H1 (cell line): ENCODE data around the gene RAB22A. TPM values are rescaled to one million over a fixed set of nuclear protein-coding genes. Genes with fewer than 3 reads are reported as not detected.

ENCODE experiments used
- CTCF ChIA-PET: fragments of 300-600 bp; sonication (Branson Sonifier 250); formaldehyde crosslinking; loops from one replicate; lab custom pipeline; 2021; ENCODE audit not compliant: partially characterized antibody; lab: Charles Lee
- POLR2A ChIA-PET: fragments of 300-600 bp; sonication (Branson Sonifier 250); formaldehyde crosslinking; loops from one replicate; lab custom pipeline; 2021; ENCODE audit warnings: inconsistent platforms; ENCODE audit not compliant: partially characterized antibody; lab: Charles Lee
- DNase-seq, 2 experiments: peaks; one replicate each; pipeline versions ENCODE4 v3.0.0 to v3.0.0-alpha.2; 2010 to 2022; ENCODE audit warnings: low spot score in 2 of 2, low read depth in 1 of 2, mixed read lengths in 1 of 2
- FAIRE-seq: peaks from 2 replicates; lab custom pipeline; 2011; peaks lifted over from hg19 to GRCh38; lab: Jason Lieb, UNC
- H2AFZ ChIP-seq: 2 replicates; pipeline ENCODE4 v1.8.1; 2012; ENCODE audit warnings: low read length, inconsistent platforms
- H2AK5ac ChIP-seq: 2 replicates; pipeline ENCODE4 v1.6.1; 2013; ENCODE audit warnings: low read depth, low read length
- H2BK120ac ChIP-seq: replicated peaks from 2 replicates; pipeline ENCODE3; 2013; ENCODE audit warnings: low read depth, low read length, inconsistent platforms
- H2BK12ac ChIP-seq: 2 replicates; pipeline ENCODE4 v1.6.1; 2013; ENCODE audit warnings: low read depth, low read length
- H2BK15ac ChIP-seq: 2 replicates; pipeline ENCODE4 v1.6.1; 2013; ENCODE audit warnings: low read length
- H2BK20ac ChIP-seq: 2 replicates; pipeline ENCODE4 v1.6.1; 2013; ENCODE audit warnings: low read length
- H2BK5ac ChIP-seq: 2 replicates; pipeline ENCODE4 v1.6.1; 2013; ENCODE audit warnings: low read depth, low read length
- H3K14ac ChIP-seq: 2 replicates; pipeline ENCODE4 v1.6.1; 2013; ENCODE audit warnings: inconsistent platforms; ENCODE audit not compliant: insufficient read length
- H3K18ac ChIP-seq: 2 replicates; pipeline ENCODE4 v1.6.1; 2013; ENCODE audit warnings: low read length; ENCODE audit errors: extremely low read depth
- H3K23ac ChIP-seq: 2 replicates; pipeline ENCODE4 v1.6.1; 2013; ENCODE audit warnings: inconsistent platforms; ENCODE audit not compliant: insufficient read length
- H3K23me2 ChIP-seq: 2 replicates; pipeline ENCODE4 v1.6.1; 2013; ENCODE audit warnings: low read depth, low read length
- H3K27ac ChIP-seq: 2 replicates; pipeline ENCODE4 v1.6.1; 2011; ENCODE audit warnings: low read depth, low read length, inconsistent platforms
- H3K27me3 ChIP-seq, 4 experiments: replicated peaks in 1 of 4; 1 replicate in 1 of 4; 2 replicates in 3 of 4; pipeline versions ENCODE4 v1.6.1 to v1.8.1; 2011 to 2013; ENCODE audit warnings: low read length in 3 of 4, mild to moderate bottlenecking in 3 of 4, inconsistent platforms in 2 of 4, mixed read lengths in 2 of 4, moderate library complexity in 1 of 4; ENCODE audit not compliant: control insufficient read depth in 3 of 4, insufficient read depth in 3 of 4; ENCODE audit errors: extremely low read depth in 1 of 4
- H3K36me3 ChIP-seq, 4 experiments: 2 replicates each; pipeline versions ENCODE4 v1.6.1 to v1.8.1; 2011 to 2013; ENCODE audit warnings: mild to moderate bottlenecking in 4 of 4, low read length in 3 of 4, moderate library complexity in 2 of 4, control low read depth in 1 of 4, inconsistent platforms in 1 of 4; ENCODE audit not compliant: insufficient read depth in 4 of 4, control insufficient read depth in 2 of 4
- H3K4ac ChIP-seq: replicated peaks from 2 replicates; pipeline ENCODE3; 2013; ENCODE audit warnings: low read length, low read depth, mixed read lengths, inconsistent platforms; ENCODE audit not compliant: insufficient read length
- H3K4me1 ChIP-seq, 4 experiments: replicated peaks in 1 of 4; 1 replicate in 1 of 4; 2 replicates in 3 of 4; pipeline versions ENCODE4 v1.6.1 to v1.8.1; 2011 to 2013; ENCODE audit warnings: low read length in 3 of 4, inconsistent platforms in 2 of 4, mixed read lengths in 1 of 4; ENCODE audit not compliant: insufficient read depth in 4 of 4, control insufficient read depth in 3 of 4
- H3K4me2 ChIP-seq, 2 experiments: 2 replicates each; pipeline versions ENCODE4 v1.6.1 to v1.8.1; 2011 to 2013; ENCODE audit warnings: low read depth in 2 of 2, low read length in 2 of 2, control low read depth in 1 of 2, inconsistent platforms in 1 of 2, mild to moderate bottlenecking in 1 of 2; ENCODE audit not compliant: insufficient read depth in 1 of 2
- H3K4me3 ChIP-seq, 4 experiments: fragments of 200-600, 300-600 bp in 1 of 4; sonication (generic), shearing (Covaris generic), sonication (Bioruptor Twin) in 1 of 4; 2 replicates each; pipeline versions ENCODE4 v1.5.1 to v1.8.1; 2011 to 2016; ENCODE audit warnings: low read length in 4 of 4, low read depth in 3 of 4, control low read depth in 2 of 4, inconsistent platforms in 2 of 4, mild to moderate bottlenecking in 2 of 4, mixed read lengths in 1 of 4, moderate library complexity in 1 of 4; ENCODE audit not compliant: insufficient read depth in 2 of 4; ENCODE audit errors: extremely low read depth in 1 of 4
- H3K56ac ChIP-seq: replicated peaks from 2 replicates; pipeline ENCODE3; 2013; ENCODE audit warnings: low read depth, mild to moderate bottlenecking, mixed read lengths, low read length, inconsistent platforms; ENCODE audit not compliant: insufficient read length
- H3K79me1 ChIP-seq: 2 replicates; pipeline ENCODE4 v1.6.1; 2013; ENCODE audit warnings: low read depth, low read length, control low read depth
- H3K79me2 ChIP-seq, 2 experiments: 2 replicates each; pipeline versions ENCODE4 v1.6.1 to v1.8.1; 2012 to 2013; ENCODE audit warnings: low read length in 2 of 2, mild to moderate bottlenecking in 2 of 2, inconsistent platforms in 1 of 2; ENCODE audit not compliant: insufficient read depth in 2 of 2, control insufficient read depth in 1 of 2
- H3K9ac ChIP-seq, 4 experiments: replicated peaks in 1 of 4; 1 replicate in 1 of 4; 2 replicates in 3 of 4; pipeline versions ENCODE4 v1.6.1 to v1.8.1; 2011 to 2013; ENCODE audit warnings: low read depth in 3 of 4, low read length in 3 of 4, control low read depth in 2 of 4, mild to moderate bottlenecking in 2 of 4, moderate library complexity in 2 of 4, inconsistent platforms in 1 of 4; ENCODE audit errors: extremely low read depth in 1 of 4
- H3K9me3 ChIP-seq, 2 experiments: 2 replicates each; pipeline versions ENCODE4 v1.6.1 to v1.8.1; 2012 to 2013; ENCODE audit warnings: mild to moderate bottlenecking in 2 of 2, moderate library complexity in 2 of 2, control low read depth in 1 of 2, inconsistent platforms in 1 of 2, low read depth in 1 of 2, low read length in 1 of 2, mixed read lengths in 1 of 2; ENCODE audit not compliant: insufficient read depth in 2 of 2
- H4K20me1 ChIP-seq, 2 experiments: replicated peaks in 1 of 2; 2 replicates each; pipeline versions ENCODE3 to v1.8.1; 2011 to 2013; ENCODE audit warnings: inconsistent platforms in 2 of 2, low read length in 2 of 2, mild to moderate bottlenecking in 1 of 2; ENCODE audit not compliant: insufficient read depth in 2 of 2, control insufficient read depth in 1 of 2
- H4K5ac ChIP-seq: 2 replicates; pipeline ENCODE4 v1.6.1; 2013; ENCODE audit warnings: low read length, low read depth, mixed read lengths, inconsistent platforms; ENCODE audit not compliant: insufficient read length
- H4K8ac ChIP-seq: 2 replicates; pipeline ENCODE4 v1.8.0; 2013; ENCODE audit warnings: mild to moderate bottlenecking, moderate library complexity, low read length, inconsistent platforms; ENCODE audit not compliant: insufficient read depth; ENCODE audit errors: extremely low read depth
- H4K91ac ChIP-seq: replicated peaks from 2 replicates; pipeline ENCODE3; 2013; ENCODE audit warnings: low read length, mixed read lengths, inconsistent platforms; ENCODE audit not compliant: insufficient read length
- ATF2 ChIP-seq: IDR thresholded peaks from 2 replicates; pipeline ENCODE4 v1.6.1; 2012; ENCODE audit warnings: low read length, inconsistent platforms
- BACH1 ChIP-seq: IDR thresholded peaks from 2 replicates; pipeline ENCODE4 v1.6.1; 2012; ENCODE audit warnings: low read length, improper control_type of control experiment
- KDM5A ChIP-seq: fragments of 200-600 bp; IDR thresholded peaks from 2 replicates; pipeline ENCODE4 v1.7.1; 2012; ENCODE audit warnings: mild to moderate bottlenecking, low read length, inconsistent platforms, mixed read lengths
- PHF8 ChIP-seq: fragments of 200-600 bp; sonication (generic); conservative IDR thresholded peaks from 2 replicates; pipeline ENCODE4 v1.7.1; 2012; ENCODE audit warnings: low read depth, mild to moderate bottlenecking, inconsistent platforms, low read length, moderate library complexity
- SIRT6 ChIP-seq: IDR thresholded peaks from one replicate; pipeline ENCODE4 v1.7.1; 2012; ENCODE audit warnings: low read length, inconsistent platforms
- TCF12 ChIP-seq: IDR thresholded peaks from 2 replicates; pipeline ENCODE4 v1.6.1; 2011; ENCODE audit warnings: low read depth, mild to moderate bottlenecking, low read length
- WGBS, 2 experiments: shearing (Covaris generic) in 1 of 2; methylation state at CpG; one replicate each; pipeline versions ENCODE4 v1.1.6 to v1.1.7; 2013 to 2015; ENCODE audit warnings: low lambda C conversion rate in 2 of 2, mixed read lengths in 2 of 2, inconsistent platforms in 1 of 2, low coverage in 1 of 2, missing lambda C conversion rate in 1 of 2; ENCODE audit not compliant: insufficient replicate concordance in 2 of 2, insufficient coverage in 1 of 2, insufficient read length in 1 of 2; ENCODE audit errors: extremely low coverage in 1 of 2, missing lambda C conversion rate in 1 of 2; 5-methylcytosine and 5-hydroxymethylcytosine counted together
- polyA plus RNA-seq, 7 experiments: library from polyadenylated mRNA; depleted of rRNA in 3 of 7; stranded (reverse) in 5 of 7; unstranded in 2 of 7; fragments of >200 nt in 5 of 7; fragments of 200-250 nt in 2 of 7; gene quantifications; 1 replicate in 5 of 7; 2 replicates in 1 of 7; 4 replicates in 1 of 7; pipeline versions ENCODE4 v1.2.1 to v1.2.3, GENCODE V29; 2011 to 2013; ENCODE audit warnings: missing spikeins in 2 of 7, mixed read lengths in 2 of 7
- total RNA-seq: library from RNA; stranded (reverse); fragmentation: NEBNext Ultra II Directional; extraction: Animal tissue kit (Norgen Biotek cat#: 25700); gene quantifications from 2 replicates; pipeline ENCODE4 v1.2.1, GENCODE V29; 2021

RAB22A gene
- total and polyA plus RNA-seq, 2 of the 8 experiments (the other 6 are each of a cell fraction or from before 2014, with no cell fraction given) = 3.1 to 6.6 TPM

DNA sequence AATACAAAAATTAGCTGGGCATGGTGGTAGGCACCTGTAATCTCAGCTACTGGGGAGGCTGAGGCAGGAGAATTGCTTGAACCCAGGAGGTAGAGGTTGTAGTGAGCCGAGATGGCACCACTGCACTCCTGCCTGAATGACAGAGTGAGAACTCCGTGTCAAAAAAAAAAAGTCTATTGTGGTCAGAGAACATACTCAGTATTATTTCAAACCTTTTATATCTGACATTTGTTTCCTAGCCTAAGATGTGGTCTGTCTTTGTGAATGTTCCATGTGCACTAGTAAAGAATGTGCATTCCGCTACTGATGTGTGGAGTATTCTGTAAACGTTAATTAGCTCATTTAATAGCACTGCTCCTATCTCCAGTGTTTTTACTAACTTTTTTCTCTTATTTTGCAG, 11.7 kb downstream of the RAB22A start:
- no peak for FAIRE-seq
- H3K4me1 ChIP-seq = no peaks in the 10 kb centered on the region
- POLR2A ChIA-PET = interaction anchor here (1.8 kb wide), 1 partner anchor 11 kb away, joined by 4 read pairs; no protein-coding TSS in a partner anchor

More for the DNA sequence above, 11.7 kb downstream of the RAB22A start:
- no peak overlapping the region for H3K4me3 ChIP-seq
- H3K36me3 ChIP-seq = peaks cover 2 to 11% (median 6%) of the 10 kb centered on the region in 4 experiments; a peak in 6 of 8 replicates
- H3K9me3 ChIP-seq = no peaks in the 10 kb centered on the region
- H2BK120ac ChIP-seq = no peak overlapping the region
- no peak overlapping the region for H3K14ac ChIP-seq
- H4K20me1 ChIP-seq = no peaks in the 10 kb centered on the region
- no peaks in the 10 kb centered on the region for H3K27me3 ChIP-seq
- H3K23ac ChIP-seq = no peak overlapping the region
- H3K9ac ChIP-seq = no peak overlapping the region
- no peak overlapping the region for H3K27ac ChIP-seq
- H2AFZ ChIP-seq = no peak overlapping the region
- no peaks in the 10 kb centered on the region; the same call in 1 of the 2 replicates for H3K79me1 ChIP-seq
- H2BK5ac ChIP-seq = no peak overlapping the region
- DNase-seq = no peak
- TF ChIP-seq TCF12 = no peak
- no peak for TF ChIP-seq KDM5A
- no peak for TF ChIP-seq ATF2
- no peak for TF ChIP-seq PHF8
- TF ChIP-seq SIRT6 = no peak
- TF ChIP-seq BACH1 = no peak
- no peak overlapping the region for H2BK15ac ChIP-seq
- H2AK5ac ChIP-seq = no peak overlapping the region
- H3K4me2 ChIP-seq = no peak overlapping the region
- peaks cover 0 to 45% of the 10 kb centered on the region in 2 experiments; a peak in 2 of 4 replicates for H3K79me2 ChIP-seq
- H4K8ac ChIP-seq = no peak overlapping the region
- no peak overlapping the region for H2BK12ac ChIP-seq
- H2BK20ac ChIP-seq = no peak overlapping the region
- WGBS, 2 experiments = 95% methylated on average over 4 of the region's 4 CpGs; no CpG with 5 or more reads in 1 of the 2 experiments
- no peak overlapping the region for H4K5ac ChIP-seq
- H3K23me2 ChIP-seq = no peaks in the 10 kb centered on the region
- no peak overlapping the region for H4K91ac ChIP-seq
- no peak overlapping the region for H3K18ac ChIP-seq
- no peak overlapping the region for H3K4ac ChIP-seq
- no peak overlapping the region for H3K56ac ChIP-seq
- CTCF ChIA-PET = interaction anchor here (0.7 to 1.3 kb wide), 6 partner anchors 8 to 127 kb away, joined by 3 to 4 read pairs (median 3); partner anchors contain the start of gene RAB22A
